GM12891 (cell line): ENCODE results near the gene TCP11L2.

Experiments
- PAX5 ChIP-seq: IDR thresholded peaks from 2 replicates; pipeline ENCODE4 v1.6.1; 2011; ENCODE audit warnings: low read length, moderate library complexity, mild to moderate bottlenecking; ENCODE audit not compliant: insufficient read depth, severe bottlenecking
- POLR2A ChIP-seq: IDR thresholded peaks from 2 replicates; pipeline ENCODE4 v1.6.1; 2011; ENCODE audit warnings: low read depth, low read length, control low read depth
- POLR2AphosphoS5 ChIP-seq: IDR thresholded peaks from 2 replicates; pipeline ENCODE4 v1.6.1; 2011; ENCODE audit warnings: low read depth, low read length, control low read depth
- POU2F2 ChIP-seq: IDR thresholded peaks from 2 replicates; pipeline ENCODE4 v1.6.1; 2011; ENCODE audit warnings: low read depth, mild to moderate bottlenecking, control low read depth, low read length, moderate library complexity
- SPI1 ChIP-seq: IDR thresholded peaks from 2 replicates; pipeline ENCODE4 v1.6.1; 2011; ENCODE audit warnings: low read depth, low read length, control low read depth
- TAF1 ChIP-seq: IDR thresholded peaks from 2 replicates; pipeline ENCODE4 v1.6.1; 2011; ENCODE audit warnings: low read depth, low read length, control low read depth

DNA sequence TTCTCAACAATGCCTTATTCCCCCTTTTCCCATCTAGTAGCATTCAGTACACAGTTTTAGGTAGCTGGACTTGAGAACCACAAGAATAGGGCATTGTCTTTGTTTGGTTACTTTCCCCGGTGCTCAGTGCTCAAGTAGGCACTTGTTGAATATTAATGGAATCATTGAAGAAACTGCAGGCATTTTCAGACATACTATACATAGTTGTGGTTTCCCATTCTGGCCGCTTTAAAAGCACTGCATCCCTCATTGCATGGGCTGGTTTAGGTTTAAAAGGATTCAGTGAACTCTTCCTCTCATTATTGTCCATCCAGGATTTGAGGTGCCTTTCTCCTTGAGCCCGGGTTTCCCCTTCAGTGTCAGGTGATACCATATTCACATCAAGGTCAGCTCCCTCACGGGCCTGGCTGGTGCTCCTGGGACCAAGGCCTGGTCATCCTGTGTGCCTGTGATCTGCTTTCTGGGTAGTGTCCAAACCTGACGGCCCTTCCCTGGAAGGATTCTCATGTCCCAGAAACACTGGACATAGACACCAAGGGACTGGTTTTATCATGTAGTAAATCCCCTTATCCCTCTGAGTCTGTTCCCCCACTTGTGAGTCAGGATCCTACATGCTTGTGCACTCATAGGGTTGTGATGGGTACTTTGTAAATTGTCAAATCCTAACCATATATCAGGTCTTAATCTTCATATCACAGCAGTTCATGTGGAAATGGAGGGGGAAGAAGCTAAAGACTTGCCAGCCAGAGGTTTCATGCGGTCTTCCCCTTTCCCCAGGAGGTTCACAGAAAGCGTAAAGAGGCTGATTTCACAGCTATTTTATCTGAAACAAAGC is 7.4 kb downstream of the TCP11L2 start:
- no peak for TF ChIP-seq POLR2AphosphoS5
- no peak for TF ChIP-seq POU2F2
- TF ChIP-seq POLR2A = no peak
- TF ChIP-seq TAF1 = no peak
- no peak for TF ChIP-seq PAX5
- no peak for TF ChIP-seq SPI1
